K562 (cell line): ENCODE results near the gene ILF3. TPM values are rescaled to one million over a fixed set of nuclear protein-coding genes. Genes with fewer than 3 reads are reported as not detected.

Source experiments
- ATF7 ChIP-seq: fragments of 450-650 bp; IDR thresholded peaks from 2 replicates; pipeline ENCODE4 v1.7.1; 2014; ENCODE audit warnings: mild to moderate bottlenecking, moderate library complexity
- ELF4 ChIP-seq: fragments of 450-650 bp; formaldehyde crosslinking; IDR thresholded peaks from 2 replicates; pipeline ENCODE4 v1.4.0; 2022; ENCODE audit warnings: missing genetic modification characterization
- FOXP1 ChIP-seq: sonication (generic); formaldehyde crosslinking; IDR thresholded peaks from 2 replicates; pipeline ENCODE4 v1.8.0; 2022; ENCODE audit warnings: mild to moderate bottlenecking, missing genetic modification reagents
- GTF2E2 ChIP-seq: fragments of 200-800 bp; sonication (Bioruptor generic); IDR thresholded peaks from 2 replicates; pipeline ENCODE4 v1.6.1; 2016; ENCODE audit warnings: missing genetic modification characterization, missing compliant biosample characterization
- JUND ChIP-seq, 2 experiments: IDR thresholded peaks; 2 replicates in 1 of 2; 3 replicates in 1 of 2; pipeline ENCODE4 v1.6.1; 2011; ENCODE audit warnings: borderline replicate concordance in 2 of 2, low read depth in 2 of 2, low read length in 2 of 2, improper control_type of control experiment in 1 of 2, missing biosample characterization in 1 of 2, missing genetic modification characterization in 1 of 2, missing genetic modification reagents in 1 of 2
- KLF1 ChIP-seq: fragments of 450-650 bp; IDR thresholded peaks from 2 replicates; pipeline ENCODE4 v1.6.1; 2016; ENCODE audit warnings: missing genetic modification characterization, missing compliant biosample characterization
- REST ChIP-seq, 2 experiments: fragments of 450-650 bp; formaldehyde crosslinking in 1 of 2; IDR thresholded peaks; 2 replicates each; pipeline versions ENCODE4 v1.4.0 to v1.6.1; 2014 to 2020; ENCODE audit warnings: mild to moderate bottlenecking in 2 of 2, borderline replicate concordance in 1 of 2, low read depth in 1 of 2
- THRB ChIP-seq: fragments of 450-650 bp; formaldehyde crosslinking; conservative IDR thresholded peaks from 2 replicates; pipeline ENCODE4 v1.4.0; 2022; ENCODE audit warnings: mild to moderate bottlenecking, missing genetic modification characterization
- ZBTB11 ChIP-seq, 3 experiments: fragments of 200-800 bp in 1 of 3; fragments of 250-450 bp in 1 of 3; fragments of 450-650 bp in 1 of 3; sonication (Bioruptor Pico) in 1 of 3; sonication (Bioruptor generic) in 1 of 3; formaldehyde crosslinking in 1 of 3; IDR thresholded peaks; 2 replicates each; pipeline versions ENCODE4 v1.6.1 to v1.8.0; 2016 to 2022; ENCODE audit warnings: mild to moderate bottlenecking in 2 of 3, missing genetic modification characterization in 2 of 3, missing compliant biosample characterization in 1 of 3, moderate library complexity in 1 of 3
- ZFP1 ChIP-seq: fragments of 450-650 bp; formaldehyde crosslinking; IDR thresholded peaks from 2 replicates; pipeline ENCODE4 v1.4.0; 2020; ENCODE audit warnings: mild to moderate bottlenecking, mixed read lengths
- ZNF445 ChIP-seq: fragments of 250-450 bp; sonication (Bioruptor Pico); IDR thresholded peaks from 2 replicates; pipeline ENCODE4 v1.4.0; 2020; ENCODE audit warnings: low read depth, mild to moderate bottlenecking, moderate library complexity
- ZNF695 ChIP-seq: fragments of 450-650 bp; formaldehyde crosslinking; IDR thresholded peaks from 2 replicates; pipeline ENCODE4 v1.4.0; 2020; ENCODE audit warnings: mild to moderate bottlenecking, moderate library complexity
- polyA plus RNA-seq, 8 experiments: library from polyadenylated mRNA; depleted of rRNA in 4 of 8; stranded (reverse) in 5 of 8; unstranded in 3 of 8; fragments of >200 nt; fragmentation: Nextera tagmentation in 2 of 8; fragmentation: Illumina TruSeq in 1 of 8; extraction: Ambion mirVana in 2 of 8; extraction: Trizol in 1 of 8; gene quantifications; 2 replicates each; pipeline versions ENCODE4 v1.2.1 to v1.2.3, GENCODE V29; 2011 to 2014; ENCODE audit warnings: inconsistent platforms in 1 of 8, missing spikeins in 1 of 8
- total RNA-seq, 7 experiments: library from RNA; depleted of rRNA in 6 of 7; stranded (reverse); fragments of >200 nt in 6 of 7; fragmentation: Illumina TruSeq in 2 of 7; extraction: Trizol in 2 of 7; gene quantifications; 2 replicates each; pipeline versions ENCODE4 v1.2.1 to v1.2.3, GENCODE V29; 2011 to 2021; ENCODE audit warnings: low replicate concordance in 1 of 7

The ILF3 gene
- total and polyA plus RNA-seq, 9 of the 15 experiments (the other 6 are each of a cell fraction or from before 2014, with no cell fraction given): 26.0 to 453 (median 175) TPM

- TF ChIP-seq REST (IDR thresholded peaks at IDR 0.05; ENCODE audit: borderline replicate concordance): peak; percentile 95
- TF ChIP-seq REST (CRISPR knock-in tag; IDR thresholded peaks at IDR 0.05; ENCODE audit: low read depth): no peak
- TF ChIP-seq ELF4: no peak
- no peak for TF ChIP-seq GTF2E2 (tag)
- TF ChIP-seq THRB: 0 out of 2 replicates have a peak, but pooled peaks have one; percentile 9
- TF ChIP-seq ZNF695 (CRISPR knock-in tag): 0 out of 2 replicates have a peak, but pooled peaks have one; percentile 18
- TF ChIP-seq KLF1 (tag): no peak
- TF ChIP-seq ATF7: 0 out of 2 replicates have a peak, but pooled peaks have one; percentile 31
- TF ChIP-seq ZFP1 (CRISPR knock-in tag): peak; percentile 36; the same call in 1 of the 2 replicates
- TF ChIP-seq ZBTB11 (CRISPR knock-in tag; IDR thresholded peaks at IDR 0.05): no peak
- 0 out of 2 replicates have a peak, but pooled peaks have one; percentile 36 for TF ChIP-seq JUND (IDR thresholded peaks at IDR 0.05; ENCODE audit: borderline replicate concordance, low read depth, low read length)
- TF ChIP-seq JUND (tag; IDR thresholded peaks at IDR 0.05; ENCODE audit: borderline replicate concordance, low read depth, low read length): no peak; the same call in 2 of the 3 replicates
- TF ChIP-seq ZNF445 (CRISPR knock-in tag): no peak
- peak; percentile 49; the same call in 1 of the 2 replicates for TF ChIP-seq FOXP1
Observed at GRCh38 chr19:10644260-10645007, 9.7 kb upstream of the ILF3 start (continued).
